Heart right ventricle (tissue), 16 donors: Measurements from ENCODE around the gene ATP7B. TPM values are rescaled to one million over a fixed set of nuclear protein-coding genes. Genes with fewer than 3 reads are reported as not detected.
A peak's percentile ranks its signal among the peaks of the same experiment; 100 is the strongest.

Experiments used
- ATAC-seq, 8 donors: fragments of 200-7000 bp; cut with Tn5 transposase; one replicate each; pipeline ENCODE4 v1.9.1; 2020; ENCODE audit warnings: mild to moderate bottlenecking in 8 of 8, moderate library complexity in 8 of 8, moderate number of reproducible peaks in 1 of 8
- DNase-seq, 2 donors: peaks; one replicate each; pipeline ENCODE4 v3.0.0-alpha.2; 2020
- H3K27ac ChIP-seq, 10 donors: fragments of 200-600 bp; sonication (generic) in 2 of 10; one replicate each; pipeline versions ENCODE4 v1.5.0 to v1.8.0; 2020 to 2022; ENCODE audit warnings: mild to moderate bottlenecking in 3 of 10
- H3K27me3 ChIP-seq, 7 donors: fragments of 200-600 bp; one replicate each; pipeline ENCODE4 v1.8.0; 2021 to 2022; ENCODE audit warnings: mild to moderate bottlenecking in 2 of 7
- H3K36me3 ChIP-seq, 9 donors: fragments of 200-600 bp; sonication (generic) in 1 of 9; one replicate each; pipeline versions ENCODE4 v1.5.0 to v1.8.0; 2020 to 2022; ENCODE audit warnings: mild to moderate bottlenecking in 2 of 9
- H3K4me1 ChIP-seq, 9 donors: fragments of 200-600 bp; sonication (generic) in 1 of 9; one replicate each; pipeline versions ENCODE4 v1.5.0 to v1.8.0; 2020 to 2022; ENCODE audit warnings: mild to moderate bottlenecking in 4 of 9
- H3K4me3 ChIP-seq, 10 donors: fragments of 200-600 bp; sonication (generic) in 2 of 10; one replicate each; pipeline versions ENCODE4 v1.5.0 to v1.8.0; 2020 to 2022; ENCODE audit warnings: mild to moderate bottlenecking in 7 of 10, moderate library complexity in 2 of 10
- H3K9me3 ChIP-seq, 11 donors: fragments of 200-600 bp in 10 of 11; sonication (generic) in 2 of 11; one replicate each; pipeline versions ENCODE4 v1.5.0 to v1.8.0; 2013 to 2022; ENCODE audit warnings: mild to moderate bottlenecking in 2 of 11, control low read depth in 1 of 11, moderate library complexity in 1 of 11
- WGBS, 2 donors: extraction: QIAGEN DNeasy Blood & Tissue Kit; methylation state at CpG; one replicate each; pipeline ENCODE4 v1.1.7; 2013; ENCODE audit warnings: inconsistent platforms in 1 of 2; 5-methylcytosine and 5-hydroxymethylcytosine counted together
- intact Hi-C, 10 donors: fragments of 100-400 bp; cut with DNase I; formaldehyde crosslinking; loops; one replicate each; pipeline versions ENCODE4 v1.11.1 to v1.14.2; 2022
- polyA plus RNA-seq, 2 donors: library from polyadenylated mRNA; stranded (reverse); fragments of 200-250 nt; gene quantifications; one replicate each; pipeline ENCODE4 v1.2.3, GENCODE V29; 2013
- total RNA-seq, 10 donors: library from RNA; stranded (reverse); fragmentation: NEBNext Ultra II Directional in 3 of 10; extraction: Animal tissue kit (Norgen Biotek cat#: 25700) in 3 of 10; gene quantifications; one replicate each; pipeline versions ENCODE4 v1.2.1 to v1.2.4, GENCODE V29; 2021 to 2023
- TF ChIP-seq, protein P1 (sequence below), 9 donors: fragments of 200-600 bp; sonication (generic) in 2 of 9; IDR thresholded peaks; one replicate each; pipeline versions ENCODE4 v1.5.0 to v1.8.0; 2021 to 2022; ENCODE audit warnings: antibody characterized with exemption in 9 of 9, mild to moderate bottlenecking in 5 of 9, moderate library complexity in 1 of 9
- donor health status: Arrhythmogenic right ventricular cardiomyopathy.
- donor health status: ischemic (EF 13 %, LVEDD 7.1; RV severe dilation, severe dysfunction).
- donor health status: healthy with polysubstance abuse.
- donor health status: DM: no; HTN: yes; CAD: no.
- donor health status: DM: no; HTN: no; CAD: no.
- donor health status: ischemic (EF 25% LVEDD 6.9; RV normal size, moderate dysfunction).
- donor health status: ischemic (EF 25% LVEDD 5.7; RV mildly dilated, moderate dysfunction).
- donor health status: healthy.
- donor health status: DM: yes; HTN: yes; CAD: no.
- donor health status: Ischemic cardiomyopathy.
- donor health status: ischemic (EF 35%, LVEDD 5.7; RV mildly dilated, moderate dysfunction).
- donor health status: nonischemic (EF 11% LVEDD 7.7; RV severe dilation, severe dysfunction).
- donor health status: DM: yes; HTN: yes; CAD: no.
- donor health status: PGD.
- donor health status: ischemic (EF 29% LVEDD 5.4; RV normal size, mild dysfunction).
- donor health status: nonischemic (EF 23%, LVEDD 6.1; RV moderate dilation, normal function).

ATP7B gene
- total and polyA plus RNA-seq, 12 donors = 2.0 to 9.3 (median 5.6) TPM

DNA sequence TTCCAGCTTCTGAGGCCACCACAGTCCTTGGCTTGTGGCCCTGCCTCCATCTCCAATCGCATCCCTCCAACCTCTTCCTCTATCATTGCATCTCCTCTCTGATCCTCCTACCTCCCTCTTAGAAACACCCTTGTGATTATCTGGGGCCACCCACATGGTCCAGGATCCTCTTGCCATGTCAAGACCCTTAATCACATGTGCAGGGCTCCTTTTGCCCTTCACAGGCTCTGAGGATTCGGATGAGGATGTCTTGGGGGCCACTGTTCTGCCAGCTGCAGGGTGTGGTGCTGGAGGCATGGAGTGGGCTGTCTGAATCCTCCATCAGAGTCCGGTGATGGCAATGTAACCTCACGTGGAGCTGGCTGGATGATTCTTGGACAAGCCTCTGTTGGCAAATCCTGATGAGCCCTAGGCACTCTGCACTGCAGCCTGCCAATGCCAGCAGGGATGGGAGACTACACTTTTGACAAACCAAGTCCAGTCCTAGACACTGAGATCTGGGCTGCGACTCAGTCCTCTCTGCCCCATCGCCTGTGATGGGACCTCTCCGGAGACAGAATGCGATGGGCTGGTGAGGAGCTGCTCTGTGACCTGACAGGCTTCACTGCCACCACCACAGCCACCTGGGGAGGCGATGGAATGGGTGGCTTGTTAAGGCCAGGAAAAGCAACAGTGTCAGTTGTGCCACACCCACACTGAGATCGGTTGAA is 88.3 kb downstream of the ATP7B start:
- Histone ChIP-seq H3K9me3 (no peaks in the 10 kb centered on the region), H3K4me3 (no peak overlapping the region), H3K27ac (no peak overlapping the region), H3K4me1 (peaks cover 0 to 12% (median 4%) of the 10 kb centered on the region in 9 donors), H3K27me3 (no peaks in the 10 kb centered on the region), H3K36me3 (peaks cover 0 to 7% (median 0%) of the 10 kb centered on the region in 9 donors)
- DNase-seq (no peak), ATAC-seq (peak in 1 of 8 donors; percentile 30)
- 94 to 95% methylated on average over 10 of the region's 10 CpGs for WGBS, 2 donors
- TF ChIP-seq, protein P1, sequence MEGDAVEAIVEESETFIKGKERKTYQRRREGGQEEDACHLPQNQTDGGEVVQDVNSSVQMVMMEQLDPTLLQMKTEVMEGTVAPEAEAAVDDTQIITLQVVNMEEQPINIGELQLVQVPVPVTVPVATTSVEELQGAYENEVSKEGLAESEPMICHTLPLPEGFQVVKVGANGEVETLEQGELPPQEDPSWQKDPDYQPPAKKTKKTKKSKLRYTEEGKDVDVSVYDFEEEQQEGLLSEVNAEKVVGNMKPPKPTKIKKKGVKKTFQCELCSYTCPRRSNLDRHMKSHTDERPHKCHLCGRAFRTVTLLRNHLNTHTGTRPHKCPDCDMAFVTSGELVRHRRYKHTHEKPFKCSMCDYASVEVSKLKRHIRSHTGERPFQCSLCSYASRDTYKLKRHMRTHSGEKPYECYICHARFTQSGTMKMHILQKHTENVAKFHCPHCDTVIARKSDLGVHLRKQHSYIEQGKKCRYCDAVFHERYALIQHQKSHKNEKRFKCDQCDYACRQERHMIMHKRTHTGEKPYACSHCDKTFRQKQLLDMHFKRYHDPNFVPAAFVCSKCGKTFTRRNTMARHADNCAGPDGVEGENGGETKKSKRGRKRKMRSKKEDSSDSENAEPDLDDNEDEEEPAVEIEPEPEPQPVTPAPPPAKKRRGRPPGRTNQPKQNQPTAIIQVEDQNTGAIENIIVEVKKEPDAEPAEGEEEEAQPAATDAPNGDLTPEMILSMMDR (IDR thresholded peaks at IDR 0.05) = no peak
- intact Hi-C loops = no loop called here

DNA sequence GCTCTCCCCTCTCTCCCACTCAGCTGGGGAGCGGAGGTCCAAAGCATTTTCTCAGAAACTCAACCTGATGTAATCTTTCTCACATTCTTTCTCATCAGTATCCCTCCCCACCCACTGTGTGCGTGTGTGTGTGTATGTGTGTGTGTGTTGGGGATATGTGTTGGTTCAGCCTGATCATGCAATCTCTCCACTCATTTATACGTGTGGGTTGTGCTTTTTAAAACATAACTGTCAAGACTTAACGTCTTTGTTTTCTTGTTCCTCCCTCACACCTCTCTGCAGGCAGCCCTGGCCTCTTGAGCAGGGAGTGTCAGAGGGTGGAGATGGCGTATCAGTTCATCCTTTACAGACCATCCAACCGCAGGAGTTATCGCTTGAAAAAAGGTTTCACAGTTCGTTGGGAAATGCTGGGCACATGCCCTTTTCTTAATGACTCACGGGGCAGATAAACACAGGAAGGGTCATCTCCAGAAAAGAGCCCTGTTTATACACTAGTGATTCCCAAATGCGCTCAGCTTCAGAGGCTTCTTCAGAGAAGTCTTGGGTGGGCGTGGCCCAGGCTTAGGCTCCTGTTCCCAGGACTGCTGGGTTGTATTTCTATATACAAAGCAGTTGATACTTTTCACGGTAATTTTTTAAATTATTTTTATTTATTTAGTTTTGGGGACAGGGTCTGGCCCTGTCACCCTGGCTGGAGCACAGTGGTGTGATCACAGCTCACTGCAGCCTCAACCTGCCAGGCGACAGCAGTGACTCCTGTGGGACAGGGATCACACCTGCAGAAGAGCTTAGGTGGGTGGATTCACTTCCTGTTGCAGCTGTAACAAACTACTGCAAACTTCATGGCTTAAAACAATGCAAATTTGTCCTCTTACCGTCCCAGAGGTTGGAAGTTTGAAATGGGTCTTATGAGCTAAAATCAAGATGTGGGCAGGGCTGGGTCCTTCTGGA is 89.2 kb downstream of the ATP7B start:
- no peak overlapping the region for H3K4me3 ChIP-seq
- WGBS, 2 donors = 78 to 79% methylated on average over 14 of the region's 14 CpGs
- no peak overlapping the region for H3K27ac ChIP-seq
- H3K4me1 ChIP-seq = peaks cover 0 to 4% (median 0%) of the 10 kb centered on the region in 9 donors
- no peaks in the 10 kb centered on the region for H3K27me3 ChIP-seq
- intact Hi-C loops = no loop called here
- TF ChIP-seq, protein P1 (IDR thresholded peaks at IDR 0.05) = no peak
- no peak for DNase-seq
- H3K36me3 ChIP-seq = peaks cover 0 to 7% (median 0%) of the 10 kb centered on the region in 9 donors
- no peak for ATAC-seq
- H3K9me3 ChIP-seq = no peaks in the 10 kb centered on the region

DNA sequence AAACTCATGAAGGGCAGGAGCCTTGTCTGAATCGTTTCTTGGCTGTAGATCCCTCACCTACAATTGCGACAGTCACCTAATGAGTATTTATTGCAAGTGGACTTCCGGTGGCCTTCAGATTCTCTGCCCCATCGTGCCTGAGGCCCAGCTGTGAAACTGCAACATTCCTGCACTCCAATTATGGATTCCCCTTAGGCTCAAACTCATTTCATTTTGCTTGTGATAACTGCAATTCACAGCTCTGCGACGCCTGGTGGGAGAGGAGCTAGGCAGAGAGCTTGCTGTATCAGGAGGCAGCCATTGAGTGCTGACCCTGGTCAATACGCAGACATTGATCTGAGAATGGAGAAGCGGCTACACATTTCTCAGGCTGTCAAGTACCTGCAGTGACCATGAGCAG is 90.5 kb downstream of the ATP7B start:
- Histone ChIP-seq H3K4me3 (no peak overlapping the region), H3K4me1 (no peaks in the 10 kb centered on the region), H3K27me3 (no peaks in the 10 kb centered on the region), H3K36me3 (peaks cover 0 to 7% (median 0%) of the 10 kb centered on the region in 9 donors), H3K27ac (no peak overlapping the region), H3K9me3 (no peaks in the 10 kb centered on the region)
- DNase-seq (no peak), ATAC-seq (no peak)
- WGBS, 2 donors = 83% methylated on average over 8 of the region's 8 CpGs
- intact Hi-C loops = no loop called here
- TF ChIP-seq, protein P1 (IDR thresholded peaks at IDR 0.05) = no peak

DNA sequence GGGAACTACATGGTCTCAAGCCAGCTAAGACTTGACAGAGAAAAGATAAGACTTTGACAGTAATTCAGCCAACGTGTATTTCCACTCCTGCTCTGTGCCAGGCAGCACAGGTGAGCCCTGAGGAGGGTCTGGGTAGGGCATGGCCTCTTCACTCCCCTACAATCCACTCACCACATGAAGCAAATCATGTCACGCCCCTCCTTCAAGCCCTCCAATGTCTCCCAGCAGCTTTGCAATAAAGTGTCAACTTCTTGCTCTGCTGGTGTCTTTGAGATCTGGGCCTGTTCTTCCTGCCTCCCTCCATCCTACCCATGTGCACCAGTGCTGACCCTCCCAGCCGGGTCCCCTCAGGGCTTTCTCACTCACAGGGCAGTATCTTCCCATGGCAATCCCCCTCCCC is 91.0 kb downstream of the ATP7B start:
- Histone ChIP-seq H3K4me3 (no peak overlapping the region), H3K9me3 (no peaks in the 10 kb centered on the region), H3K4me1 (no peaks in the 10 kb centered on the region), H3K27ac (no peak overlapping the region), H3K27me3 (no peaks in the 10 kb centered on the region), H3K36me3 (peaks cover 0 to 7% (median 0%) of the 10 kb centered on the region in 9 donors)
- ATAC-seq = no peak
- TF ChIP-seq, protein P1 (IDR thresholded peaks at IDR 0.05) = no peak
- DNase-seq = no peak
- 51 to 58% methylated on average over 3 of the region's 3 CpGs for WGBS, 2 donors
- intact Hi-C loops = no loop called here
